NB4 (cell line): ENCODE measurements around the gene GOLGA6L24.
"Not testable (repeated sequence)": the region's sequence is repeated elsewhere in the genome, so short reads cannot be mapped to it uniquely, and the experiment has no call there.

Experiments
- CTCF ChIP-seq: IDR thresholded peaks from one replicate; pipeline ENCODE4 v1.5.1; 2012; ENCODE audit warnings: low read depth, low read length
- MYC ChIP-seq: IDR thresholded peaks from 2 replicates; pipeline ENCODE4 v1.6.1; 2011; ENCODE audit warnings: low read depth, low read length
- POLR2A ChIP-seq: IDR thresholded peaks from 2 replicates; pipeline ENCODE4 v1.6.1; 2011; ENCODE audit warnings: mild to moderate bottlenecking; ENCODE audit not compliant: insufficient read length; ENCODE audit errors: extremely low read depth
- TF ChIP-seq, protein P1 (sequence below): IDR thresholded peaks from 2 replicates; pipeline ENCODE4 v1.6.1; 2011; ENCODE audit warnings: low read depth, low read length

- TF ChIP-seq CTCF, POLR2A, MYC: not testable (repeated sequence)
- TF ChIP-seq, protein P1, sequence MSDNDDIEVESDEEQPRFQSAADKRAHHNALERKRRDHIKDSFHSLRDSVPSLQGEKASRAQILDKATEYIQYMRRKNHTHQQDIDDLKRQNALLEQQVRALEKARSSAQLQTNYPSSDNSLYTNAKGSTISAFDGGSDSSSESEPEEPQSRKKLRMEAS = not testable (repeated sequence)
Measured at GRCh38 chr15:28318828-28319227, 39.1 kb downstream of the GOLGA6L24 start.
